GM18507 (cell line): Measurements from ENCODE around the gene MOV10L1.

ENCODE experiments used
- DNase-seq: peaks from one replicate; pipeline ENCODE4 v3.0.0; 2011; ENCODE audit warnings: low read depth; ENCODE audit not compliant: insufficient read length; ENCODE audit errors: extremely low spot score
- FAIRE-seq: peaks from 2 replicates; lab custom pipeline; 2011; peaks lifted over from hg19 to GRCh38; lab: Jason Lieb, UNC

MOV10L1 gene

DNA sequence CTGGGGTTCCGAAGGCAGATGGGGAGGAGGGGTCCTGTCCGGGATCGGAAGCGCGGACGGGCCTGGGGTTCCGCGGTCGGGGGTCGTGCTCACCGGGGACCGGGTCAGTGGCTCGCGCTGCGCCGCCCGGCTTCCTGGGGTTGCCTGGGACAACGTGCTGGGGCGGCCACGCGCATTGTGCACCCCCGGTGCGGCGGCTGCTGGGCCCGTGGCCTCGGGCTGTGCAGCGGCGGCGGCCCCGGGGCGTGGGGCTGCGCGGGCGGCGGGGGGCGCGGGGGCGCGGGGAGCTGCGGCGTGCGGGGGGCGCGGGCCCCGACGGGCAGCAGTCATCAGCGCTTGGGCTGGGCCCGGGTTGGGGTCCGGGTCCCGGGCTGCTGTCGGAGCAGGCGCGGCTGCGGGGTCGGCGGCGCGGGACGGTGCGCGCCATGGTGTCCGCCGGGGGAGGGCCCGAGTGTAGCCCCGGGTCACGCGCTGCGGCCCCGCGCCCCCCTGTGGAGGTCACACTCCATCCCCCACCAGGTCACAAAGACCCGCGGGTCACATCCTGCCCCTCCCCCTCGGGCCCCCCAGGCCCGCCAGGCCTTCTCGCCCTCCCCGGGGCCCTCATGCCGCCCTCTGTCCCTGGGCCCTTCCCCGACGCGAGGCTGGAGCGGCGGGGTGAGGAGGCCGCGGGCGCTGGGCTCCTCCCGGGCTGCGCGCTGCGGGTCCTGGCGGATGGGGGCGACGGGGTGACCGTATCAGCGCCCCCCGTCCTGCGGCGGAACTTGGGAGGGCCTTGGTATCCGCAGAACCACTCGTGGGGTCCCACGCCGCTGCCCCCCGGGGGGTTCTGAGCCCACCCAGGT, 31.5 kb upstream of the MOV10L1 start, which contains the start of gene TTLL8:
TTLL8 (minus strand) TSS at position 238 of the 845 bp plus-strand sequence.
- DNase-seq (no peak), FAIRE-seq (no peak)

DNA sequence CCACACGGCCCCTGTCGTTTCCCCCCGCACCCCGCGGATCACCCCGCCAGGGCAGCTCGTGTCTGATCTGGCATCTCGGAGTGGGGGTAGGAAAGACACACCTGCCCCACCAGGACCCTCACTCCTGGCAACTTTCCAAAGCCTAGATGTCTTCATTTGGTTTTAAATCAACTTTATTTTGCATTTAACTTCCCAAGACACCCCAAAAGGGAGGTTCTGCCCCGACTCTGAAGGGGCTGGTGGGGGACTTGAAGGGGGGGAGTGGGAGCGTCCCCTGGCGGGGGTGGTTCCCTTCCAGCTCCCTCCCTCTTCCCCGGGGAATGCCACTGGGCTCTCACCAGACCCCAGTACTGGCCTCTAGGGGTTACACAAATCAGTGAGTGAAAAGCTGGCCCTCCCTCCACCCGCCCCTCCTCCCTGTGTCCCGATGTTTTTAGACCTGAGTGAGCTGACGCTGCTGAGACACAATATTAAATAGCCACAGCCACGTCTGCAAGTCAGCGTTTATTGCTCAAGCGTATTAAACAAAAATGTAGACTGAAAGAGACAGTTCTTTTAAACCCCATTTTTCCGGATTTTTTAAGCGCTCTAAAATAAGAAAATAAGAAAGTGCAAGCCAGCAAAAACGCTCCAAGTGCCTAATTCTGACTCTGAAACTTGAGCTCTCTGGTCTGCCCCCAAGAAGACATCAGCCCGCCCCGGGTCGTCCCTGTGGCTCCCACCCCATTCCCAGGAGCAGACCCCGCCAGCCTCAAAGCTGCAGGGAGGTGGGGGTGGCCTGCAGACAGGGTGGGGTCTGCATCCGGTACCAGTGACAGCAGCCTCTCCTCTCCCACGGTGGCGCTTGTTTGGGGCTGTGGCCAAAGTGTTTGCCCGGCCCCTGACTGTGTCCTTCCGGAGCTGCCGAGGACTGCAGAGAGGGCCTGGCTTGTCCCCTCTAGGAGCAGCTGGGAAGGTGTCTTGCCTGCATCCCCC, 30.6 kb upstream of the MOV10L1 start:
- no peak for DNase-seq

GRCh38 chr22:50059881-50060262, 29.9 kb upstream of the MOV10L1 start:
- FAIRE-seq (no peak), DNase-seq (no peak)

More for the DNA sequence above, 30.6 kb upstream of the MOV10L1 start:
- no peak for FAIRE-seq

DNA sequence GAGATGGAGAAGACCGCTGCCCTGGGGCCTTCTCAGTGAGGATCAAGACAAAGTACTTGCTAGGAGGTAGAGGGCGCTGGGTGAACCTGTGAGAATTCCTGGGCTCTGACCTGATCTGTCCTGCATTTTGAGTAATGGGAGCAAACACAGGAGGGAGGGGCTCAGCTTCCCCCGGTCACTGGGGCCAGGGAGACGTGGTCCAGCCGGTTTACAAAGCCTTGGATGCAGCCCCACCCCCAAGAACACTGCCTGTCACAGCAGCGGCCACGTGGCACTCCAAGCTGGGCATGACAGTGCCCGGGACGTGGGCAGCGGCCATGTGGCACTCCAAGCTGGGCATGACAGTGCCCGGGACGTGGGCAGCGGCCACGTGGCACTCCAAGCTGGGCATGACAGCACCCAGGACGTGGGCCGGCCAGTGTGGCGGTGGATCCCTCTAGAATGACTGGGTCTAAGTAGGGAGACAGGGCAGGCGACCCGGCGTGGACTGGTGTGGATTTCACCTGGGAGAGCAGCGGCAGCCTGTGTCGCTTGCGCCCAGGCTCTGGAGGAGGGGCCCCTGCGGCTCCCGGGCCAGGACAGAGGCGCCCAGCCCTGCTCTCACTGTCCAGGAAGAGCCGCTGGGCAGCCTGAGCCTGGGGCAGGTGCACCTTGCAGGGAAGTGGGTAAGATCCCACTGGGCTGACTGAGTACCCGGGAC, 29.2 kb upstream of the MOV10L1 start:
- DNase-seq (no peak), FAIRE-seq (no peak)

DNA sequence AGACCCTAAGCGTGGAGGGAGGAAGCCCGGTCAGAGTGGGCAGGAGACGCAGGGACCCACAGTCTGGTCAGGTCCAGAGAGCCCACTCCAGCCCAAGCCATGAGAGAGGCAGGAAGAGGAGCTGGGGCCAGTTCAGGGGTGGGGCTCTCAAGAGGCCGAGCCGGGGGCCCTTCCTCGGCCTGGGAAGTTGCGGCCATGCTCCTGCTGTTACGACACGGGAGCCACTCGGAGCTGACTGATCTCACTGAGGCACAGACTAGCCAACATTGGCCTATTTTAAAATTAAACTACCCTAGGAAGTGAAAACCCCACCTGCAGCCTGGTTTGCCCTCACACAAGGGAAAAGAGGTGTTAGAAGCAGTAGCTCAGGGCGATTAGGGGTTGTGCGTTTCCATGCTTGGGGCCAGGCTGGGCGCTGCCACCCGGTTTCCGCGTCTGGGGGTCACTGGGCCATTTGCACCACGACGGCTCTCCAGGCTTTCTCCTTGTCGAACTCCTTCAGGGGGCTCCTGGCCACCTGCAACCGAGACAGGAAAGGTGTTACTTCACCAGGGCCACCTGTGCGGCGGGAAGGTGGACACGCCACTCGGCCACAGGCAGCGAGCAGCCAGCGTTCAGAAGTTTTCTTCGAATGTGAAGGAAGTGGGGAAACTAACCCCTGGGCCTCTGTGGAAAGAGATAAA, 28.5 kb upstream of the MOV10L1 start:
- no peak for DNase-seq
- FAIRE-seq: no peak

- DNase-seq (no peak), FAIRE-seq (no peak)
These were observed 27.9 kb upstream of the MOV10L1 start for GRCh38 chr22:50061824-50062355.

DNA sequence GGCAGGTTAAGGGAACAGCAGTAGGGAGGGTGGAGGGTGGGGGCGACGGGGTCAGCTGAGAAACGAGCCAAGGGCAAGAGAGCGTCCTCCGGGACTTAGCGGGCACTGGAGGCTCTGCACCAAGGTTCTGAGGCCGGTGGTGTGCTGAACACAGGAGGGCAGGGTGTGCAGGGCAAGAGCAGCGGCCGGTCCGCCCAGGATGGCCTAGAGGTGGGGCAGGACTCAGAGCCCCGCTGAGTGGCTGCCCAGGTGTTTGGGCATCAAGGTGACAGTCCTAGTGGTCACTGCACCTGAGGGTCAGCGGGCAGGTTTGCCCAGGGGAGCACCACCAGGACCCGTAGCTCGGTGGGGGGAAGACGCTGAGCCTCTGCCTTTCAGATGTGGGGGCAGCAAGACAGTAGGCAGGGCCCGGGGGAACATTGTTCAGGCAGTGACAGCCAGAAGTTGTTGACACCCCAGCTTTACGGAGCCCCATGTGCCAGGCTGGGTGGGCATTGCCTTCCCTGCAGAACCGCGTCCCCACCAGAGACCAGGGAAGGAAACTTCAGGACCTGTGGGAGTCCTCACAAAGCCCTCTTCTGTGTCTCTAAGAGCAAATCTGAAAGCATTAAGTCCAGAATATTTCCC, 27.2 kb upstream of the MOV10L1 start:
- no peak for DNase-seq
- no peak for FAIRE-seq

DNA sequence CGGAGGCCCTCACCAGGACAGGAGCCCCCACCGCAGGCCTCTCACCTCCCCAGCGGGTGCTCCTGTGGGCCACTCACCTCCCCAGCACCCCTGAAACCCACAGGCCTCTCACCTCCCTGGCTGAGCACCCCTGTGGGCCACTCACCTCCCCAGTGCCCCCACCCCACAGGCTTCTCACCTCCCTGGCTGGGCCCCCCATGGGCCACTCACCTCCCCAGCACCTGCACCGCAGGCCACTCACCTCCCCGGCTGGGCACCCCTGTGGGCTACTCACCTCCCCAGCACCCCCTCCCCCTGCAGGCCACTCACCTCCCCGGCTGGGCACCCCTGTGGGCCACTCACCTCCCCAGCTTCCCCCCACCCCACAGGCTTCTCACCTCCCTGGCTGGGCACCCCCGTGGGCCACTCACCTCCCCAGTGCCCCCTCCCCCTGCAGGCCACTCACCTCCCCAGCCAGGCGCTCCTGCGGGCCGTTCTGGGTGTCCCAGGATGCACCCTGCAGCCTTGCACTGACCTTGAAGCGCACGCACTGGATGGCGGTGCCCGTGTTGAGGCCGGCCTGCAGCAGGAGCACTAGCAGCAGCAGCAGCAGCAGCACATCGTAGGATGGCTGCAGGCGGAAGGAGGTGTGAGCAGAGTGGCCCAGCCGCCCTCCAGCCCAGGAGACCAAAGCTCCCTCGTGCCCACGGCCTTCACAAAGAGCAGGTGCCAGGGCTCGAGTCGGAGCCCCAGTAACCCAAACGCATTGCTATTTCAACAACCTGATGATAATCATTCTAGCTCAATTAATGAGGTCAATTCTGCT, 26.0 kb upstream of the MOV10L1 start:
- FAIRE-seq (no peak), DNase-seq (no peak)

- DNase-seq: no peak
These were observed 25.4 kb upstream of the MOV10L1 start for GRCh38 chr22:50064453-50064852.

DNA sequence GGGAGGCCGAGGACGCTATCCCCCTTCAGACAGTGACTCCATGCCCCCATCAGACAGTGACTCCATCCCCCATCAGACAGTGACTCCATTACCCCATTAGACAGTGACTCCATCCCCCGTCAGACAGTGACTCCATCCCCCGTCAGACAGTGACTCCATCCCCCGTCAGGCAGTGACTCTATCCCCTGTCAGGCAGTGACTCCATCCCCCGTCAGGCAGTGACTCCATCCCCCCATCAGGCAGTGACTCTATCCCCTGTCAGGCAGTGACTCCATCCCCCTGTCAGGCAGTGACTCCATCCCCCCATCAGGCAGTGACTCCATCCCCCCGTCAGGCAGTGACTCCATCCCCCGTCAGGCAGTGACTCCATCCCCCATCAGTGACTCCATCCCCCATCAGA, 22.6 kb upstream of the MOV10L1 start:
- DNase-seq: no peak
- no peak for FAIRE-seq

More at GRCh38 chr22:50064453-50064852, 25.4 kb upstream of the MOV10L1 start:
- no peak for FAIRE-seq

GRCh38 chr22:50068096-50068495, 21.7 kb upstream of the MOV10L1 start:
- FAIRE-seq (no peak), DNase-seq (no peak)

DNA sequence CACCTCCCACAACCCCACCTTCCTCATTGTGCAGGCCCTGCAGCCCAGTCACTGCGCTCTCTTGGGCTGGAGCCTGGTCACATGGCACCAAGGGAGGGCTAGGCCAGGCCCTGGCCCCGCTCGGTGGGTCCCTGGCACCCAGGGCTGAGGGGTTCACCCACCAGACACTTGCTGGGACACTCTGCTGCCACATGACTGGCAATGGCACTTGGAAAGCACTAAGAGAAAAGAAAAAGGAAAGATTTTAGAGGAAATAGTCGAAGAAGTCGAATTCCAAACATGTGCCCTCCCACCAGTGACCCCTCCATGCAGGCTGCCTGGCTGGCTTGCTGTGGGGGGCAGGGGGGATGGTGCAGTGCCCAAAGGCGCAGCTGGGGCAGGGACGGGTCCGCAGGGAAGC, 19.4 kb upstream of the MOV10L1 start:
- no peak for FAIRE-seq

DNA sequence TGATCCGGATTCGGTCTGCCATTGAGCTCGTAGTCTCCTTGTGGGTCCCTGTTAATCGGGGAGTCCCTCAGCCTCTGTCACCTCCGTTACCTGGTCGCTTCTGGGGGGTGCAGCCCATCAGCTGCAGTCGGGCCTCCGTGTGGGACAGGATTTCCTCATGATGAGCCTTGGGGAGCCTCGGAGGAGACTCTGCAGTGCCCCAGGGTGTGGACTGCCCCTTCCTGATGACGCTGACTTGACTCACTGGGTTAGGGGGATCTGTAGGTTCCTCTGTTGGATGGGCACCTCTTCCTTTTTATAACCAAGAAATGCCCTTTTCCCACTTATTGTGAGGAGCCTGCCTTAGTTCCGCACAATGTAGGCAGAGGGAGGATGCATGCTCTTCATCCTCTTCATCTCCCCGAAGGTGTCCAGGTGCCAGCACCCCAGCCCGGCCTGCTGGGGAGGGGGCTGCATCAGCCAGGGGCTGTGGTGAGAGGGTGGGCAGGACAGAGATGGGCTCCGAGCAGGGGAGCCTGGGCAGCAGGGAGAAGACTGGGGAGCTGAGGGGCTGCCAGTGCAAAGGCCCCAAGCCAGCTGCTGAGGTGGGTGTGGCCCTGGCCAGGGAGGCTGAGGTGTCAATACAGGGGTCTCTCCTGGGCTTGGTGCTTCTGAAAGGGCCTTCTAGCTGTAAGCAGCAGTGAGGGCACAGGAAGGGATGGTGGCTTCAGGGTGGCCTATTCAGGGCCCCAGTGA, 18.2 kb upstream of the MOV10L1 start:
- FAIRE-seq (no peak), DNase-seq (no peak)

More for the DNA sequence above, 19.4 kb upstream of the MOV10L1 start:
- no peak for DNase-seq

DNA sequence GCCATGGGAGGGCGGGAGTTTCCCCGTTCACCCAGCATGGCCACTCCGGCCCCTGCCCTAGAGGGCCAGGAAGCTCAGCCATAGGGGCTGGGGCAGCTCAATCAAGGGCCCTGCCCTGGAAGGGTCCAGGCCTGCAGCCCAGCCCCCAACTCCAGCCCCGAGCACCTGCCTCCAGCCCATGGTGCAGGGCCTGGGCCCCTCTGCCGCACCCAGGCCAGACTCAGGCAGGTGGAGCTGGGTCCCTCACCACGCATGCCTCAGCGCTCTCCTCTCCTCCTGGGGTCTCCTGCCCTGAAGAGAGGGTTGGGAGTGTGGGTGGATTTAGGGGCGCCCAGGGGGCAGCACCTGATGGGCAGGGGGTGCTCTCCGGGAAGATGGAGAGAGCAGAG, 17.6 kb upstream of the MOV10L1 start:
- DNase-seq (no peak), FAIRE-seq (no peak)

DNA sequence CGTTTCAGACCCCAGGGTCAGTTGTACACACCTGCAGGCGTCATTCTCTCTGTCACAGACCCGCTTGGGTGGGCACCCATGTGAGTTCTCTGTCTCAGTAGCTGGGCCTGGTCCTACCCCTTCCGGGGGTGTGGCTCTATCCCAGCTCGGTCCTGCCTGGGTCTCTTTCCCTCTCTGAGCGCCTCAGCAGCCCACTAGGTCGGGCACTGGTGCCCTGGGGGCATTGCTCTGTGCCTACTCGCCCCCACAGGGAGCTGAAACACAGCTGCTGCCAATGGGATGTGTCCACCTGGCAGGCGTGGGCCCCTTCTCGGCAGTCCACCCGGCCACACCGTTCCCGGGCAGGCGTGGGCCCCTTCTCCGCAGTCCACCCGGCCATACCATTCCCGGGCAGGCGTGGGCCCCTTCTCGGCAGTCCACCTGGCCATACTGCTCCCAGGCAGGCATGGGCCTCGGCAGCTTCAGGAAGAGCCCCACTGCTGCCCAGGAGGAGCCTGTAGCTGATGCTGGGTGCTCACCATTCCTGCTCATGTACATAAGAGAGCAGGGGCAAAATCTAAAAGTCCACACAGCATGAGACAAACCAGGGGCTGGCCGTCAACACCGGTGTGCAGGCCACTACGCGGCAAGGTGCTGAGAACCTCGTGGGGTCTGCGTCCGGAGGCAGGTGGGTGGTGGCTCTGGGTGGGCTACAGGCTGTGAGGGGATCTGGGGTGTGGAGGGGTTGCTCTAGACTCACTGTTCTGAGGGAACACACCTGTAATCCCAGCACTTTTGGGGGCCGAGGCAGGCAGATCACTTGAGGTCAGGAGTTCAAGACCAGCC, 16.9 kb upstream of the MOV10L1 start:
- FAIRE-seq: no peak
- no peak for DNase-seq

DNA sequence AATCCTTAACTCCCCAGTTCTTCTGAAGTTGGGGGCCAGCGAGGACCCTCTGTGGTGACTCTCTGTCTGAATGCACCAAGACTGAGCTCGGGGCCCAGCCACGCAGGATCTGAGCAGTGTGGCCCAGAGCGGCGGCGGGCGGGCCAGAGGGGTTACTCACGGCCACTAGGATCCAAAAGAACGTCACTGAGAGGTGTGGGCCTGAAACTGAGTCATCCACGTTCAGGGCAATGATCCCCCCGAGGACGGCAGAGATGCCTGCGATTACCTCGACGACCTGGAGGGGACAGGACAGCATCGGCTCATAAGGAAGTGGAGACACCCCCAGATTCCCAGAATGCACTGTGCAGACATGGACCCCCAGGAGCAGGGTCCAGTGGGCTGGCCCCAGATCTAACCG, 15.8 kb upstream of the MOV10L1 start:
- FAIRE-seq (no peak), DNase-seq (no peak)
